Smooth muscle cell (in vitro differentiated cells): Measurements from ENCODE around the gene COL5A1. TPM values are rescaled to one million over a fixed set of nuclear protein-coding genes. Genes with fewer than 3 reads are reported as not detected.

Experiments used
- DNase-seq: peaks from one replicate; lab custom pipeline; 2025; ENCODE audit not compliant: unreplicated experiment; lab: John Stamatoyannopoulos, UW
- H2AFZ ChIP-seq: fragments of 200-600 bp; sonication (generic); 2 replicates; pipeline ENCODE4 v1.6.0; 2016; ENCODE audit warnings: antibody characterized with exemption, low read depth, mild to moderate bottlenecking
- H3F3A ChIP-seq: fragments of 200-600 bp; sonication (generic); 2 replicates; pipeline ENCODE4 v1.6.0; 2017; ENCODE audit warnings: antibody characterized with exemption, low read depth
- H3K27ac ChIP-seq: fragments of 200-600 bp; sonication (generic); 2 replicates; pipeline ENCODE4 v1.5.1; 2016; ENCODE audit warnings: low read depth, mild to moderate bottlenecking
- H3K27me3 ChIP-seq: fragments of 200-600 bp; sonication (generic); 2 replicates; pipeline ENCODE4 v1.6.1; 2016; ENCODE audit warnings: low read depth, mild to moderate bottlenecking
- H3K36me3 ChIP-seq: fragments of 200-600 bp; sonication (generic); 2 replicates; pipeline ENCODE4 v1.5.1; 2016; ENCODE audit warnings: low read depth
- H3K4me1 ChIP-seq: fragments of 200-600 bp; sonication (generic); 2 replicates; pipeline ENCODE4 v1.5.1; 2016; ENCODE audit warnings: low read depth
- H3K4me2 ChIP-seq: fragments of 200-600 bp; sonication (generic); 2 replicates; pipeline ENCODE4 v1.6.0; 2016; ENCODE audit warnings: mild to moderate bottlenecking
- H3K4me3 ChIP-seq: fragments of 200-600 bp; sonication (generic); 2 replicates; pipeline ENCODE4 v1.5.1; 2016; ENCODE audit warnings: mild to moderate bottlenecking
- H3K79me2 ChIP-seq: fragments of 200-600 bp; sonication (generic); 2 replicates; pipeline ENCODE4 v1.6.0; 2016; ENCODE audit warnings: low read depth, mild to moderate bottlenecking
- H3K9ac ChIP-seq: fragments of 200-600 bp; sonication (generic); 2 replicates; pipeline ENCODE4 v1.6.0; 2016; ENCODE audit warnings: low read depth
- H3K9me3 ChIP-seq: fragments of 200-600 bp; sonication (generic); replicated peaks from 2 replicates; pipeline ENCODE4 v1.5.1; 2016; ENCODE audit warnings: low read depth
- H4K20me1 ChIP-seq: fragments of 200-600 bp; sonication (generic); 2 replicates; pipeline ENCODE4 v1.6.0; 2016; ENCODE audit warnings: low read depth
- WGBS: methylation state at CpG from one replicate; pipeline ENCODE4 v1.1.7; 2016; ENCODE audit warnings: low lambda C conversion rate; 5-methylcytosine and 5-hydroxymethylcytosine counted together
- polyA plus RNA-seq: library from polyadenylated mRNA; unstranded; fragments of >200 nt; fragmentation: Nextera tagmentation; extraction: Ambion mirVana; gene quantifications from 2 replicates; pipeline ENCODE4 v1.2.1, GENCODE V29; 2016
- total RNA-seq: library from RNA; depleted of rRNA; stranded (reverse); fragments of >200 nt; gene quantifications from 2 replicates; pipeline ENCODE4 v1.2.3, GENCODE V29; 2014
- TF ChIP-seq, protein P1 (sequence below): fragments of 200-600 bp; sonication (generic); IDR thresholded peaks from 2 replicates; pipeline ENCODE4 v1.5.1; 2017; ENCODE audit warnings: borderline replicate concordance, mild to moderate bottlenecking, antibody characterized with exemption; ENCODE audit not compliant: insufficient read depth, poor library complexity, severe bottlenecking

The COL5A1 gene
- total and polyA plus RNA-seq, 2 experiments from 2014 or later: 1,084 to 1,443 TPM

DNA sequence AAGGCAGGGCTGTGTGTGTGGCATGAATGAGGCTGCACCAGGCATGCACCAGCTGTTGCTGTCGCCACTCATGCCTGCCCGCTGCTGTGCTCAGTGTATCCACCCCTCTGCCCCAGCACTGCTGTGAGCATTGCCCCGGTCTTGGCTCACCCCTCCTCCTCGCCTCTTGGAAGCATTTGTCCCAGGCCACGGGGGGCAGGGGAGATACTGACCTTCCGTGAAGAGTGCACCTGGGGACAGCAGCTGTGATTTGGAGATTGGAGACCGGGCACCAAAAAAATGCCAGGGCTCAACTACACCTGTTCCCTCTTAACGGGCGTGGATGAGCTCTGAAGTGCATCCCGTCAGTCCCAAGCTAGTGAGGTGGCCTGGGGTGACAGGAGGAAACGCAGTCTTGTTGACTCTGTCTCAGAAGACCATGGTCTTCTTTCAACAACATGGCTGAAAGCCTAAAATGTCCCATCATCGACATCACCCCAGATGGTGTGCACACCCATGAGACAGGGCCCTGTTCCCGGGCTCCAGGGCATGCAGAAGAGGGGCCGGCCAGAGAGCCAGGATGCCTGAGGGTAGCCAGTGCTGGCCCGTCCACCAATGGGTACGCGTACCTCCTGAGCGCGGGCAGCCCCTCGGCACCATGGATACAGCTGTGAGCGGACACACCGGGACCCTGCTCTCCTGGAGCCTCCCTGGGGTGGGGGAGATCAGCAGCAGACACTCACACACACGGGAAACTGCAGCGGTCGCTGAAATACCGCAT is 115.8 kb downstream of the COL5A1 start:
- Histone ChIP-seq H3K9me3 (no peaks in the 10 kb centered on the region), H3K4me2 (no peak overlapping the region), H3K4me3 (no peak overlapping the region), H3K4me1 (no peaks in the 10 kb centered on the region), H3K27ac (peak overlapping the region; percentile 18), H2AFZ (no peak overlapping the region), H3K79me2 (peaks cover 23% of the 10 kb centered on the region), H3F3A (peaks cover 87% of the 10 kb centered on the region), H3K27me3 (no peaks in the 10 kb centered on the region), H3K36me3 (peaks cover 24% of the 10 kb centered on the region), H4K20me1 (peaks cover 100% of the 10 kb centered on the region), H3K9ac (no peak overlapping the region)
- WGBS: 97% methylated on average over 26 of the region's 26 CpGs
- DNase-seq: no peak
- TF ChIP-seq, protein P1, sequence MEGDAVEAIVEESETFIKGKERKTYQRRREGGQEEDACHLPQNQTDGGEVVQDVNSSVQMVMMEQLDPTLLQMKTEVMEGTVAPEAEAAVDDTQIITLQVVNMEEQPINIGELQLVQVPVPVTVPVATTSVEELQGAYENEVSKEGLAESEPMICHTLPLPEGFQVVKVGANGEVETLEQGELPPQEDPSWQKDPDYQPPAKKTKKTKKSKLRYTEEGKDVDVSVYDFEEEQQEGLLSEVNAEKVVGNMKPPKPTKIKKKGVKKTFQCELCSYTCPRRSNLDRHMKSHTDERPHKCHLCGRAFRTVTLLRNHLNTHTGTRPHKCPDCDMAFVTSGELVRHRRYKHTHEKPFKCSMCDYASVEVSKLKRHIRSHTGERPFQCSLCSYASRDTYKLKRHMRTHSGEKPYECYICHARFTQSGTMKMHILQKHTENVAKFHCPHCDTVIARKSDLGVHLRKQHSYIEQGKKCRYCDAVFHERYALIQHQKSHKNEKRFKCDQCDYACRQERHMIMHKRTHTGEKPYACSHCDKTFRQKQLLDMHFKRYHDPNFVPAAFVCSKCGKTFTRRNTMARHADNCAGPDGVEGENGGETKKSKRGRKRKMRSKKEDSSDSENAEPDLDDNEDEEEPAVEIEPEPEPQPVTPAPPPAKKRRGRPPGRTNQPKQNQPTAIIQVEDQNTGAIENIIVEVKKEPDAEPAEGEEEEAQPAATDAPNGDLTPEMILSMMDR: no peak

- no peak overlapping the region for H3K4me2 ChIP-seq
- H3K27me3 ChIP-seq: no peaks in the 10 kb centered on the region
- H4K20me1 ChIP-seq: peaks cover 100% of the 10 kb centered on the region
- DNase-seq: no peak
- H3K9ac ChIP-seq: no peak overlapping the region
- H3K79me2 ChIP-seq: peaks cover 27% of the 10 kb centered on the region
- H3K4me3 ChIP-seq: no peak overlapping the region
- 72% methylated on average over 9 of the region's 9 CpGs for WGBS
- no peak overlapping the region for H2AFZ ChIP-seq
- TF ChIP-seq, protein P1: no peak
- H3K36me3 ChIP-seq: peaks cover 36% of the 10 kb centered on the region
- H3K4me1 ChIP-seq: no peaks in the 10 kb centered on the region
- peaks cover 86% of the 10 kb centered on the region for H3F3A ChIP-seq
- H3K9me3 ChIP-seq: no peaks in the 10 kb centered on the region
- H3K27ac ChIP-seq: peak overlapping the region; percentile 8
These were observed 117.5 kb downstream of the COL5A1 start for GRCh38 chr9:134758949-134759607.

DNA sequence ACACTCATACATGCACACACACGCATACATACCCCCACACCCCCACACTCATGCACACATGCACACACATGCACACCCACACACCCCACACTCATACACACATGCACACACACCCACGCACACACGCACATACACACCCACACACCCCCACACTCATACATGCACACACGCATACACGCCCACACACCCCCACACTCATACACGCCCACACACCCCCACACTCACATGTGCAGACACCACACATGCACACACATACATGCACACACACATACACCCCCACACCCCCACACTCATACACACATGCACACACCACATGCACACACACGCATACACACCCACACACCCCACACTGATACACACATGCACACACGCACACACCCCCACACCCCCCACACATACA is 118.3 kb downstream of the COL5A1 start:
- H3K9ac ChIP-seq: no peak overlapping the region
- TF ChIP-seq, protein P1: no peak
- H3F3A ChIP-seq: peaks cover 86% of the 10 kb centered on the region
- H3K9me3 ChIP-seq: no peaks in the 10 kb centered on the region
- no CpG with 5 or more reads among the region's 8 CpGs for WGBS
- H3K4me2 ChIP-seq: no peak overlapping the region
- H3K4me3 ChIP-seq: no peak overlapping the region
- H2AFZ ChIP-seq: no peak overlapping the region
- no peaks in the 10 kb centered on the region for H3K27me3 ChIP-seq
- H3K27ac ChIP-seq: no peak overlapping the region
- peaks cover 100% of the 10 kb centered on the region for H4K20me1 ChIP-seq
- peaks cover 22% of the 10 kb centered on the region for H3K79me2 ChIP-seq
- no peaks in the 10 kb centered on the region for H3K4me1 ChIP-seq
- H3K36me3 ChIP-seq: peaks cover 41% of the 10 kb centered on the region
- DNase-seq: no peak
